HepG2 (cell line): Measurements from ENCODE around the gene ANO3. TPM values are rescaled to one million over a fixed set of nuclear protein-coding genes. Genes with fewer than 3 reads are reported as not detected.

Experiments used
- ATAC-seq: fragments of 200-7000 bp; cut with Tn5 transposase; 3 replicates; pipeline ENCODE4 v1.9.1; 2020; ENCODE audit warnings: mild to moderate bottlenecking, moderate library complexity
- BruUV-seq: library from RNA; stranded (reverse); fragments of 400-500 nt; replicated peaks from 2 replicates; lab custom pipeline; 2021; lab: Mats Ljungman, UMichigan
- CTCF ChIA-PET: fragments of 300-600 bp; formaldehyde crosslinking; extraction: SDS; loops from one replicate; lab custom pipeline; 2021; ENCODE audit warnings: low total read pairs, inconsistent platforms, low intra/inter-chr PET ratio; lab: Yijun Ruan, JAX
- POLR2A ChIA-PET: fragments of 350-600 bp; sonication (Branson Sonifier 250); formaldehyde crosslinking; loops from one replicate; lab custom pipeline; 2020; ENCODE audit warnings: antibody characterized with exemption, inconsistent platforms; lab: Yijun Ruan, JAX
- DNase-seq: peaks from one replicate; pipeline ENCODE4 v3.0.0-alpha.2; 2015; ENCODE audit warnings: low spot score
- FAIRE-seq: peaks from 3 replicates; lab custom pipeline; 2011; peaks lifted over from hg19 to GRCh38; lab: Jason Lieb, UNC
- H2AFZ ChIP-seq: one replicate; pipeline ENCODE4 v1.6.1; 2011; ENCODE audit warnings: low read length, inconsistent platforms
- H3K27ac ChIP-seq: fragments of 300-600 bp; 3 replicates; pipeline ENCODE4 v1.8.0; 2011; ENCODE audit warnings: mixed run types, mild to moderate bottlenecking, mixed read lengths, low read length, inconsistent platforms; ENCODE audit not compliant: insufficient read depth; ENCODE audit errors: extremely low read length
- H3K27me3 ChIP-seq, 2 experiments: fragments of 200-600 bp in 1 of 2; 2 replicates in 1 of 2; 3 replicates in 1 of 2; pipeline versions ENCODE4 v1.6.0 to v1.8.0; 2011; ENCODE audit warnings: low read length in 2 of 2, mild to moderate bottlenecking in 2 of 2, moderate library complexity in 2 of 2, inconsistent platforms in 1 of 2; ENCODE audit not compliant: insufficient read depth in 2 of 2, control insufficient read depth in 1 of 2
- H3K36me3 ChIP-seq, 2 experiments: fragments of 200-600 bp in 1 of 2; replicated peaks in 1 of 2; 2 replicates in 1 of 2; 3 replicates in 1 of 2; pipeline versions ENCODE4 v1.5.1 to v1.8.0; 2011; ENCODE audit warnings: low read length in 2 of 2, inconsistent platforms in 1 of 2; ENCODE audit not compliant: insufficient read depth in 2 of 2, control insufficient read depth in 1 of 2
- H3K4me1 ChIP-seq: 2 replicates; pipeline ENCODE4 v1.5.1; 2012; ENCODE audit warnings: low read length, inconsistent platforms; ENCODE audit not compliant: insufficient read depth
- H3K4me2 ChIP-seq: 2 replicates; pipeline ENCODE4 v1.6.0; 2011; ENCODE audit warnings: low read depth, low read length, inconsistent platforms
- H3K4me3 ChIP-seq, 3 experiments: fragments of 200-600 bp in 1 of 3; sonication (generic), shearing (Covaris generic) in 1 of 3; replicated peaks in 1 of 3; 2 replicates each; pipeline ENCODE4 v1.5.1; 2011 to 2016; ENCODE audit warnings: low read length in 3 of 3, inconsistent platforms in 2 of 3, low read depth in 2 of 3, mild to moderate bottlenecking in 2 of 3, control low read depth in 1 of 3, mixed read lengths in 1 of 3; ENCODE audit not compliant: insufficient read depth in 1 of 3
- H3K79me2 ChIP-seq: one replicate; pipeline ENCODE4 v1.6.1; 2011; ENCODE audit warnings: low read length, inconsistent platforms; ENCODE audit not compliant: insufficient read depth
- H3K9ac ChIP-seq: 2 replicates; pipeline ENCODE4 v1.6.0; 2011; ENCODE audit warnings: mild to moderate bottlenecking, low read depth, low read length, inconsistent platforms; ENCODE audit not compliant: insufficient read depth
- H3K9me3 ChIP-seq: 2 replicates; pipeline ENCODE4 v1.5.1; 2012; ENCODE audit warnings: mild to moderate bottlenecking, low read length
- H4K20me1 ChIP-seq: 2 replicates; pipeline ENCODE4 v1.6.0; 2011; ENCODE audit warnings: inconsistent platforms, mild to moderate bottlenecking, low read length, moderate library complexity; ENCODE audit not compliant: insufficient read depth
- CBFB ChIP-seq: sonication (generic); formaldehyde crosslinking; IDR thresholded peaks from 2 replicates; pipeline ENCODE4 v1.4.0; 2020; ENCODE audit warnings: missing genetic modification reagents
- FIP1L1 ChIP-seq: fragments of 200-400 bp; formaldehyde crosslinking; IDR thresholded peaks from 2 replicates; pipeline ENCODE4 v1.6.1; 2018; ENCODE audit warnings: low read depth, mild to moderate bottlenecking, low read length, moderate library complexity, borderline replicate concordance; ENCODE audit not compliant: insufficient read depth
- HOXA7 ChIP-seq: sonication (generic); formaldehyde crosslinking; IDR thresholded peaks from 2 replicates; pipeline ENCODE4 v1.8.1; 2022; ENCODE audit warnings: mild to moderate bottlenecking, missing genetic modification reagents, moderate library complexity
- KDM6A ChIP-seq: IDR thresholded peaks from 2 replicates; pipeline ENCODE4 v1.6.1; 2016; ENCODE audit warnings: low read depth
- SIN3B ChIP-seq: fragments of 150-350 bp; IDR thresholded peaks from 2 replicates; pipeline ENCODE4 v1.6.1; 2014; ENCODE audit warnings: low read length
- TAF1 ChIP-seq: sonication (generic); formaldehyde crosslinking; IDR thresholded peaks from 2 replicates; pipeline ENCODE4 v1.4.0; 2020; ENCODE audit warnings: missing genetic modification reagents
- TCF7 ChIP-seq: sonication (generic); IDR thresholded peaks from 2 replicates; pipeline ENCODE4 v1.6.1; 2016; ENCODE audit warnings: antibody characterized with exemption, low read depth
- ZFP36L2 ChIP-seq: sonication (generic); formaldehyde crosslinking; IDR thresholded peaks from 2 replicates; pipeline ENCODE4 v1.4.0; 2020; ENCODE audit warnings: missing genetic modification reagents
- ZNF329 ChIP-seq: sonication (generic); formaldehyde crosslinking; IDR thresholded peaks from 2 replicates; pipeline ENCODE4 v1.9.0; 2021; ENCODE audit warnings: low read depth, mild to moderate bottlenecking, missing genetic modification reagents
- ZNF333 ChIP-seq: sonication (generic); formaldehyde crosslinking; IDR thresholded peaks from 2 replicates; pipeline ENCODE4 v1.4.0; 2020; ENCODE audit warnings: mild to moderate bottlenecking, missing genetic modification reagents, borderline replicate concordance
- ZNF567 ChIP-seq: sonication (generic); formaldehyde crosslinking; IDR thresholded peaks from 2 replicates; pipeline ENCODE4 v1.8.1; 2023; ENCODE audit warnings: mild to moderate bottlenecking, missing genetic modification reagents, borderline replicate concordance
- WGBS: methylation state at CpG from one replicate; pipeline ENCODE4 v1.1.6; 2017; ENCODE audit warnings: low lambda C conversion rate; 5-methylcytosine and 5-hydroxymethylcytosine counted together
- in situ Hi-C: cut with HindIII; loops from 2 replicates; pipeline ENCODE4 v1.10.0; 2017; ENCODE audit warnings: low pct_unique_long_range_greater_than_20kb; ENCODE audit not compliant: extremely low pct_ligation_motif_present
- intact Hi-C: fragments of 100-400 bp; cut with micrococcal nuclease; formaldehyde crosslinking; loops from one replicate; pipeline ENCODE4 v1.10.0; 2022; ENCODE audit not compliant: unreplicated experiment
- polyA plus RNA-seq, 8 experiments: library from polyadenylated mRNA; depleted of rRNA in 3 of 8; stranded (reverse) in 7 of 8; unstranded in 1 of 8; fragments of >200 nt; fragmentation: Illumina TruSeq in 4 of 8; extraction: Trizol in 4 of 8; gene quantifications; 2 replicates each; pipeline versions ENCODE4 v1.2.1 to v1.2.3, GENCODE V29; 2011 to 2016; ENCODE audit warnings: low read depth in 4 of 8, missing spikeins in 1 of 8, mixed read lengths in 1 of 8; ENCODE audit not compliant: insufficient read depth in 1 of 8
- total RNA-seq, 5 experiments: library from RNA; depleted of rRNA; stranded (reverse); fragments of >200 nt; fragmentation: Illumina TruSeq; extraction: Trizol; gene quantifications; 2 replicates each; pipeline ENCODE4 v1.2.3, GENCODE V29; 2016; ENCODE audit warnings: low read depth in 1 of 5
- TF ChIP-seq, protein P1 (sequence below): sonication (generic); formaldehyde crosslinking; conservative IDR thresholded peaks from 2 replicates; pipeline ENCODE4 v1.4.0; 2020; ENCODE audit warnings: missing genetic modification reagents
- TF ChIP-seq, protein P2 (sequence below): sonication (generic); formaldehyde crosslinking; IDR thresholded peaks from 2 replicates; pipeline ENCODE4 v1.5.0; 2020; ENCODE audit warnings: mild to moderate bottlenecking, missing genetic modification reagents
- TF ChIP-seq, protein P3 (sequence below): sonication (generic); formaldehyde crosslinking; IDR thresholded peaks from 2 replicates; pipeline ENCODE4 v1.9.0; 2021; ENCODE audit warnings: missing genetic modification reagents, mild to moderate bottlenecking, borderline replicate concordance

Gene ANO3
- total and polyA plus RNA-seq, 2 of the 13 experiments (the other 11 are each of a cell fraction or from before 2014, with no cell fraction given), result 0.17 to 0.44 TPM

DNA sequence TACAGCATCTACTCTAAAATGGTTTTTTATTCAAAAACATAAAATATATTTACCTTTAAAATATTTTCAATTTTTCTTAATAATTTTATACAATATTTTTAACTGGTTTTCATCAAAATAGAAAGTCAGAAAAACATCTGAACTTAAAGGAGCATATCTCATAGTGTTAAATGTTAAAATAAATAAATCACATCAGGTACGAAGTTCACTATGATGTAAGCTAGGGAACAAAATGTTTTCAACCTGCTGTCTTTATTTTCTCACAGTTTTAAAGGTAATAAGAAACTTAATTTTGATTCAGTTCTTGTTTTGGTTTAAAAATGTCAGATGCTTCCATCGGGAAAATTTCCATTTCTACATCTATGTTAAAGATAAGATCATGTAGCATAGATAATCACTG is 142.5 kb downstream of the ANO3 start:
- H2AFZ ChIP-seq, result no peak overlapping the region
- no peaks in the 10 kb centered on the region for H3K27me3 ChIP-seq
- H4K20me1 ChIP-seq, result no peaks in the 10 kb centered on the region
- H3K4me3 ChIP-seq, result no peak overlapping the region
- POLR2A ChIA-PET, result no interaction called here
- intact Hi-C loops, result no loop called here
- FAIRE-seq, result no peak
- H3K27ac ChIP-seq, result no peak overlapping the region
- H3K79me2 ChIP-seq, result no peaks in the 10 kb centered on the region
- TF ChIP-seq ZNF333 (CRISPR knock-in tag) (no peak), SIN3B (no peak), ZNF329 (CRISPR knock-in tag) (no peak), TCF7 (no peak), CBFB (no peak)
- TF ChIP-seq, protein P1, sequence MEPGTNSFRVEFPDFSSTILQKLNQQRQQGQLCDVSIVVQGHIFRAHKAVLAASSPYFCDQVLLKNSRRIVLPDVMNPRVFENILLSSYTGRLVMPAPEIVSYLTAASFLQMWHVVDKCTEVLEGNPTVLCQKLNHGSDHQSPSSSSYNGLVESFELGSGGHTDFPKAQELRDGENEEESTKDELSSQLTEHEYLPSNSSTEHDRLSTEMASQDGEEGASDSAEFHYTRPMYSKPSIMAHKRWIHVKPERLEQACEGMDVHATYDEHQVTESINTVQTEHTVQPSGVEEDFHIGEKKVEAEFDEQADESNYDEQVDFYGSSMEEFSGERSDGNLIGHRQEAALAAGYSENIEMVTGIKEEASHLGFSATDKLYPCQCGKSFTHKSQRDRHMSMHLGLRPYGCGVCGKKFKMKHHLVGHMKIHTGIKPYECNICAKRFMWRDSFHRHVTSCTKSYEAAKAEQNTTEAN (CRISPR knock-in tag), result no peak
- no peaks in the 10 kb centered on the region for H3K4me1 ChIP-seq
- no peaks in the 10 kb centered on the region for H3K9me3 ChIP-seq
- H3K36me3 ChIP-seq, result no peaks in the 10 kb centered on the region
- WGBS, result 1% methylated on average over 2 of the region's 2 CpGs
- ATAC-seq, result no peak
- no peak overlapping the region for H3K4me2 ChIP-seq
- CTCF ChIA-PET, result no interaction called here
- no peak overlapping the region for H3K9ac ChIP-seq
- BruUV-seq, result no TSS peak
- no peak for DNase-seq
- in situ Hi-C loops, result no loop called here

DNA sequence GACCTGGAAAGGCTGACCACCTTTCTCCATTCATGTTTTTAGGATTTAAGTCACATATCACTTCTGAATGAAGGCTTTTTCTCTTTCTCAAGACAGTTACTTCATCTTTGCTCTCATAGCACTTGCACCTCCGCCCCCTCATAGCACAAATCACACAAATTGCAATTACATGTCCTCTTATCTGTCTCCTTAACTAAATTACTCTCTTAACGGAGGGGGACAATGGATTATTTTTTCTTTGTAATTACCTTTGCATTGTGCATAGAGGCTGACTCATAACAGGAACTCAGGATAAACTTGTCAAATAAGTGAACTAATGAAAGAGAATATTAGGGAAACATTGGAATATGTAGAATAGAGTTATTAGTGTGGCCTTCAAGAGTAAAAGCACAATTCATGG is 145.5 kb downstream of the ANO3 start:
- Histone ChIP-seq H3K27me3 (no peaks in the 10 kb centered on the region), H3K4me2 (no peak overlapping the region), H3K79me2 (no peaks in the 10 kb centered on the region), H2AFZ (no peak overlapping the region), H3K27ac (no peak overlapping the region), H4K20me1 (no peaks in the 10 kb centered on the region), H3K36me3 (no peaks in the 10 kb centered on the region), H3K9me3 (no peaks in the 10 kb centered on the region), H3K4me1 (no peaks in the 10 kb centered on the region), H3K9ac (no peak overlapping the region), H3K4me3 (no peak overlapping the region)
- ChIA-PET POLR2A (no interaction called here), CTCF (no interaction called here)
- in situ Hi-C loops (no loop called here), intact Hi-C loops (no loop called here)
- ATAC-seq (no peak), FAIRE-seq (no peak), DNase-seq (no peak)
- BruUV-seq, result no TSS peak
- WGBS, result 0% methylated on average over 2 of the region's 2 CpGs
- TF ChIP-seq FIP1L1 (no peak), ZNF567 (CRISPR knock-in tag) (no peak), KDM6A (CRISPR knock-in tag) (no peak), HOXA7 (CRISPR knock-in tag) (no peak), ZFP36L2 (CRISPR knock-in tag) (no peak), TAF1 (CRISPR knock-in tag) (no peak)
- TF ChIP-seq, protein P2, sequence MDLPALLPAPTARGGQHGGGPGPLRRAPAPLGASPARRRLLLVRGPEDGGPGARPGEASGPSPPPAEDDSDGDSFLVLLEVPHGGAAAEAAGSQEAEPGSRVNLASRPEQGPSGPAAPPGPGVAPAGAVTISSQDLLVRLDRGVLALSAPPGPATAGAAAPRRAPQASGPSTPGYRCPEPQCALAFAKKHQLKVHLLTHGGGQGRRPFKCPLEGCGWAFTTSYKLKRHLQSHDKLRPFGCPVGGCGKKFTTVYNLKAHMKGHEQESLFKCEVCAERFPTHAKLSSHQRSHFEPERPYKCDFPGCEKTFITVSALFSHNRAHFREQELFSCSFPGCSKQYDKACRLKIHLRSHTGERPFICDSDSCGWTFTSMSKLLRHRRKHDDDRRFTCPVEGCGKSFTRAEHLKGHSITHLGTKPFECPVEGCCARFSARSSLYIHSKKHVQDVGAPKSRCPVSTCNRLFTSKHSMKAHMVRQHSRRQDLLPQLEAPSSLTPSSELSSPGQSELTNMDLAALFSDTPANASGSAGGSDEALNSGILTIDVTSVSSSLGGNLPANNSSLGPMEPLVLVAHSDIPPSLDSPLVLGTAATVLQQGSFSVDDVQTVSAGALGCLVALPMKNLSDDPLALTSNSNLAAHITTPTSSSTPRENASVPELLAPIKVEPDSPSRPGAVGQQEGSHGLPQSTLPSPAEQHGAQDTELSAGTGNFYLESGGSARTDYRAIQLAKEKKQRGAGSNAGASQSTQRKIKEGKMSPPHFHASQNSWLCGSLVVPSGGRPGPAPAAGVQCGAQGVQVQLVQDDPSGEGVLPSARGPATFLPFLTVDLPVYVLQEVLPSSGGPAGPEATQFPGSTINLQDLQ (CRISPR knock-in tag), result no peak
- TF ChIP-seq, protein P3, sequence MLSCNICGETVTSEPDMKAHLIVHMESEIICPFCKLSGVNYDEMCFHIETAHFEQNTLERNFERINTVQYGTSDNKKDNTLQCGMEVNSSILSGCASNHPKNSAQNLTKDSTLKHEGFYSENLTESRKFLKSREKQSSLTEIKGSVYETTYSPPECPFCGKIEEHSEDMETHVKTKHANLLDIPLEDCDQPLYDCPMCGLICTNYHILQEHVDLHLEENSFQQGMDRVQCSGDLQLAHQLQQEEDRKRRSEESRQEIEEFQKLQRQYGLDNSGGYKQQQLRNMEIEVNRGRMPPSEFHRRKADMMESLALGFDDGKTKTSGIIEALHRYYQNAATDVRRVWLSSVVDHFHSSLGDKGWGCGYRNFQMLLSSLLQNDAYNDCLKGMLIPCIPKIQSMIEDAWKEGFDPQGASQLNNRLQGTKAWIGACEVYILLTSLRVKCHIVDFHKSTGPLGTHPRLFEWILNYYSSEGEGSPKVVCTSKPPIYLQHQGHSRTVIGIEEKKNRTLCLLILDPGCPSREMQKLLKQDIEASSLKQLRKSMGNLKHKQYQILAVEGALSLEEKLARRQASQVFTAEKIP (CRISPR knock-in tag), result no peak
